GM12878 (cell line): ENCODE measurements around the gene RIT1.

Source experiments
- ATF3 ChIP-seq: IDR thresholded peaks from 2 replicates; pipeline ENCODE4 v1.6.1; 2011; ENCODE audit warnings: low read depth, mild to moderate bottlenecking, low read length, moderate library complexity, borderline replicate concordance; ENCODE audit errors: extremely low read depth
- GABPA ChIP-seq: IDR thresholded peaks from 2 replicates; pipeline ENCODE4 v1.6.1; 2014; ENCODE audit warnings: antibody characterized with exemption, low read depth, mild to moderate bottlenecking, inconsistent platforms

GRCh38 chr1:155934097-155934935, 23.2 kb upstream of the RIT1 start, which contains the start of gene KHDC4:
- TF ChIP-seq GABPA (peak; percentile 99), ATF3 (no peak)
